SKM-1 treated with dmso at 0.1 percent for 144 hours (cell line): ENCODE measurements around the gene ERC2.

Source experiments
- DNase-seq: peaks from one replicate; lab custom pipeline; 2025; ENCODE audit not compliant: unreplicated experiment; lab: John Stamatoyannopoulos, UW

ERC2 gene

DNA sequence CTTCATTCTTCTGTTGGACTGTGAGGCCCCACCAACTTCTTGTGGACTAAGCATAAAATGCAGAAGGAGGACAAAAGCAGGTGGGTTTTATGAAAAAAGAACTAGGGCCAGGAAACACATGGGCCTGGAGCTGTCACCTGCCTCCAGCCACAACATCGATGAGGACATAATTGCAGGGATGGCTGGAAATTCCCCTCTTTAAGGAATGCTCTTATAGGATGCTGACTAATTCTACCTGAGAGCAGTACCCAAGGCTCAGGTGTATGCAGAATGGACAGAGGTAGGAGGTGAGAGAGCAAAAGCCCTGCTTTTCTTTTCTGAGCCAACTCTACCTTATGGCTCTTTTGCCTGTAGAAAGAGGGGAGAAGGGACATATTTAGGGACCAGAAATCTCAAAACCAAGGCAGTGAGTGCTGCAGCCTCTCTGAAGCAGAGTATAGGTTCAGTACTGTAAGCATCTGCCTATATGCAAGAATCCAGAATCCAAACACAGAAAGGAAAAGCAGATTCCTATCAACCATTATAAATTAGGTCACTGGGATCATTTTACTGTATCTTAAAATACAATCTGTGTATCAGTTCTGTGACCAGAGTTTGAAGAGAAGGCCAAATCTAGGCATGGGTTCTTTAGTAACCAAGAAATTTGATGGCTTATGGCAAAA, 775.8 kb downstream of the ERC2 start:
- DNase-seq, result no peak

DNA sequence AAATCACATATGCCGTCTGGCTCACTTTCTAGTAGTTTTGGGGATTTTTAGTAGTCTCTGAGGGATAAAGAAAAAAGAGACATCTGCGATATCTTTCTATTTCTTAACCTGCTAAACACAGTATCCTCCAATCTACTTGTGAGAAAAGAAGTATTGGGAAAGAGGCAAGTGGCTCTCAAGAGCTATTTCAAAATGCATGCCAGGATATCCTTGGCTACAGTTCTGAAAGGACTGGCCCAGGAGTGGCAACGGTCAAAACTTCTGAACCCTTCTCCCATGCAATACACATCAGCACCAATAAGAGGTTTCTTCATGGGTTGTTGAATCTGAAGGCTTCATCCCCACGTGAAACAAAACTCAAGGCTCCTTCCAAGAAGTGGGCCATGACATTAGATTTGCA, 777.1 kb downstream of the ERC2 start:
- DNase-seq, result peak; percentile 52

GRCh38 chr3:55690726-55691125, 777.5 kb downstream of the ERC2 start:
- DNase-seq, result peak; percentile 50

DNA sequence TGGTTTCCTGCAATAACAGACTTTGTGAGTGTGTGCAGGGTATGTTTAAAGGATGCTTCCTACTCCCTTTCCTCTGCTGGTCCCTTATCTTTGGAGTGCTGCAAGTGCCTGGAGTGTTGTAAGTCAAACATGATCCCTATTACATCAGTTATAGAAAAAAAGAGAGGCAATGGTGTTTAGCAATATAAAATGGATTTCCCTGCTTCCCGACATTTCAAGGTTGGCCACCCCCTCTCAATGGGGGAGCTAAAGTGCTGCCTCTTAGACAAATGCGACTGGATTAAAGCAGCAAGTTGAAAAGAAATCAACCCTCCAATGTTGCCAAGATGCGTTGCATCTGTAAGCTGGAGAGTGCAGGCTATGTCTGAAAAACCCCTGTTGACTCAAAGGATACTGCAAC, 778.1 kb downstream of the ERC2 start:
- no peak for DNase-seq

DNA sequence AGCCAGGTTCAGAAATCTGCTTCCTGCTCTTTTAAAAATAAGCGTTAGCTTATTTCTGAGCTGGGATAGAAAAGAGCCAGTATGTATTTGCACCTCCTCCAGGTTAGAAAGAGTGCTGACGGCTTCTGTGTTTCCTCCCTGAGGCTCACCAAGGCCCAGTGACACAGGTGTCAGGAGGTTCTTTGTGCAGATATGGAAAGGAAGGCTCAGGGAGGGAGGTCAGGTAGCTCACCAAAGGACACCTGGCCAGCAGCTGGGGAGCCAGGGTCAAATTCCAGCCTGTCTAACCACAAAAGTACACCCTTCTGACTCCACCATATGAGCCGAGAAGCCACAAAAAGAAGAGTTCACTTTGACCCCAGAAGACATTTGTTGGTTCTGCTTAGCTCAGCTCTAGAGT, 780.1 kb downstream of the ERC2 start:
- DNase-seq, result no peak

DNA sequence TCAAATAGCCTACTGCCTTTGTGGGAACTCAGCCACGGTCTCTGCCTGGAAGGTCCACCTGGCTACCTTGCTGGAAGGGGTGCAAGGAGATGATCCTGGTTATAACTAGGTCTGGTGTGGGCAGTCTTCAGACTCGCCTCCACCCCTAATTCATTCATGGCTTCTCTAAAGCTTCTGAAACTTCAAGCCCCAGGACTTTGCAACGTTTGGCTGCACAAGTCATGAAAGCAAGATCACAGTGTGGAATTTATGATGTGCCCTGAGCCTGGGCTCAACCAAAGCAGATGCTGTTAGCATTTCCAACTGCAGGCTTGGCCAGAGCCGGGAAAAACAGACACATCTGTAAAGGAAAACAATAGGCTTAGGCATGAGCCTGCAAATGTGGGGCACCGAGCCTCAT, 780.7 kb downstream of the ERC2 start:
- no peak for DNase-seq

GRCh38 chr3:55686426-55687254, 781.6 kb downstream of the ERC2 start:
- DNase-seq, result no peak

- no peak for DNase-seq
Observed at GRCh38 chr3:55683666-55684270, 784.5 kb downstream of the ERC2 start.

DNA sequence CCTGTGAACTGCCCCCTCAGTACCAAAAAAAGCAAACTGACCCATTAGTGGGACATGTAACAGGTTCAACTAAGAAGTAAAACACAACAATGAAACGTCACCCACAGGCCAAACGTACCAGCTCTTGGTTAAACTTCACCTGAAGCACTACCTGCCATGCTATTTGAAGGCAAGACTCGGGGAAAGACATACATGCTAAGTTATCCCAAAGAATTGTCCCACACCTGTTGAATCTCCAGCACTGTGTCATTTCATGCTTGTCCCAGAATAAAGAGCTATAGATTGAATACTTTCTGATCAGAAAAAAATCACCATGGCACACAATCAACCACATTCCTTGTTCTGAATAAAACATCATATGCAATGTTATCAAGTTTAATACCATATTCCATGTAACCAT, 785.8 kb downstream of the ERC2 start:
- DNase-seq, result no peak

DNA sequence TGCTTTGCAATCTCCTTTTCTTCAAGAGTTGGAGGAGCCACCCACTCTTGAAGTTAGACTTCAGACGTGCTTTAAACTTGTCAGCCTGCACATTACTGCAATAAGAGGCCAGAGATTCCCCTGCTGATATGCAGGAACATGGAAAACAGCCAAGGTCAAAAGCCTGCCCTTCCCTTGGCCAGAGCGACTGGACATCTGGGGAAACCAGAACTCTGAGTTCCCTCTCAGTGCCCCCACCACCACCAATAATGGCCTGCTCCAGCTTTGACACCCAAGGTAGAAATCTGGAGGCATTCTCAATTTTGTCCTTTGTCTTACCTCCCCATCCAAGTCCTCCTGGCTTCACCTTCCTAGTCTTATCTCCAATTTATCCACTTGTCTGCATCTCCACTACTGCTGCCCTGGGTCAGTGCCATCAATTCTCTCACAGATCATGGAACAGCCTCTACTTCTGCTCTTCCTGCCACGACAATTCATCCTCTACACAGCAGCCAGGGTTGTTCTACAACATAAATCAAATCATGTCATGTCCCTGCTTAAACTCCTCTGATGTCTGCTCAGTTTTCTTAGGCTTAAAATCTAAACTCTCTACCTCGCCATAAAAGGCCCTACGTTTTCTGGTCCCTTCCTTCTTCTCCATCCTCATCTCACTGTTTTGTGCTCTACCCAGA, 789.6 kb downstream of the ERC2 start:
- no peak for DNase-seq

DNA sequence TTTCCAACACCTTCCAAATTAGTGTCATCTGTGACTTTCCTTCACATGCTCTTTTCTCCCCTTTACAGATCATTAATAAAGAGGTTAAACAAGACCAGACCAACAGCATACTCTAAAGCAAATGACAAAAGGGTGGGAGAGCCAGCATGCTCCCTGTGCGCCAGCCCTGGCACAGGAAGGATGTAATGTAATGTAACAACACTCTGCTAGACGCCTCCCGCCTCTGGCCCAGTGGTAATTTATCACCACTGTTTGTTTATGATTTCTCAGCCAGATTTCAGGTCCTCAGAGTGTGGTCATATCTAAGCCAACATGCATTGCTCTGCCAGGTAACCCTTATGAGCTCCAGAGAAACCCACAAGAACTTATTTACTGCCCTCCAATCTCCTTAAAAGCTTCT, 791.6 kb downstream of the ERC2 start:
- DNase-seq, result no peak

GRCh38 chr3:55675478-55675877, 792.8 kb downstream of the ERC2 start:
- DNase-seq, result no peak

DNA sequence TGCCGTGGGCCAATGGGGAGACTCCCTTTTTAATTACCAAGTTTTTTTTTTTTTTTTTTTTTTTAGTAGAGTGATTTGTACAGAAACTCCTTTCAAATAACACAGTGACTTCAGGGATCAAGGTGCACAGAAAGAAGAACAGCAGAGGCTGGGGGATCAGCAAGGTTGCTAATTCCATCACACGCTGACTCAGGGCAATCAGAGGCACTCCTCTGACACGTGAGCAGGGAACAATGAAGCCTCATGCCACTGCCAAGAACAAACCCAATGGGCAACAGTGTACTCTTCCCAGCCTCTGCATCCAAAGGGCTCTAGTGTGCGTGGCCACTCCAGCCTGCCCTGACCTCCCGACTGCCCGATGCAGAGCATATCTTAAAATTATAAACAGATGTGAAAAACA, 794.5 kb downstream of the ERC2 start:
- no peak for DNase-seq

GRCh38 chr3:55669133-55669532, 799.1 kb downstream of the ERC2 start:
- no peak for DNase-seq

GRCh38 chr3:55668359-55668758, 799.9 kb downstream of the ERC2 start:
- no peak for DNase-seq

- DNase-seq, result no peak
Observed at GRCh38 chr3:55664387-55664786, 803.9 kb downstream of the ERC2 start.

DNA sequence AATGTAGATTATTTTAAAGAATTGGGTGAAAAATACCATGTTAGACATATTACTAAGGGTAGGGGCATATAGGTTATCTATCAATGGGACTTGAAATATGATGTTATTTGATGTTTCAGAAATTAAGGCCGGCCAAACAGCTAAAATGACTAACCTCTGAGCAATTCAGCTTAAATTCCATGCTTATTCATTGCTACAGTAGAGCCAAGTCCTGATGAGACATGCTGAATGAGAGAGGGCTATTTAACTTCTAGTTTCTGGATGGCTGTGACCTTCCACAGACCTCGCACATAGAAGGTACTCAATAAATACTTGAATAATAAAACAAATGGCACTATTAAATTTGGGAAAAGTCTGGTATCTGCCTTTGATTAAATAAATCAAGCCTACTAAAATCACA, 805.6 kb downstream of the ERC2 start:
- DNase-seq, result no peak

- no peak for DNase-seq
Observed at GRCh38 chr3:55661571-55661970, 806.7 kb downstream of the ERC2 start.

GRCh38 chr3:55661141-55661540, 807.1 kb downstream of the ERC2 start:
- no peak for DNase-seq

DNA sequence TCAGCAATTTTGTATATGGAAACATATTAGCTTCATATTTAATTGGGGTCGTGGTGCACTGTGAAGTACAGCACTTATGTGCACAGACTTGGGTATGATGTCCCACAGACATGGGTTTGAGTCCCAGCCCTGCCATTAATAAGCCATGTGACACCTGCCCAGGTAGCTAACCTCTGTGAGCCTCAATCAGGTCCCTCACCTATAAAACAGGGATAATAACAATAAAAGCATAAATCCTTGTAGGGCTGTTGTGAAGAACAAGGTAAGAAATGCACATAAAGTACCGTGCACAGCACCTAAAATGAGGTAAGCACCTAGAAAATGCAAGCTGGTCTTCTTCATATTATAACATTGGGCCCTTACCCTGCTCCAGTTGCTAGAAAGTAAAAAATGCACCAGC, 807.6 kb downstream of the ERC2 start:
- no peak for DNase-seq

DNA sequence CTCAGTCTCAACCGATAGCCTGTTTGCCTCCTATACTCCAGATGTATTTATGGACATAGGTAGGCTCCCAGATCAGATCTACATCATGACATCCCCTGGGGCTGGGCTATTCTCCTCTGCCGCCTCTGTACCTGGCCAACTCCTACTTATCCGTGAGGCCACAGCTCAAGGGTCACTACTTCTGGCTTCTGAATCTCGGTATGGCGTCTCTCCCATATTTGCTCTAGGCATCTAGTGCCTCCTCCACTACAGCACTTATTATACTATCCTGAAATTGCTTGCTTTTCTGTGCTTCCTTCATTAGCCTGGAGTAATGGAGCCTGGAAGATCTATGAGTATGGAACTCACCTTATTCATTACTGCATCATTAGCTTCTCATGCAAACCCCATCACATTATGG, 808.6 kb downstream of the ERC2 start:
- no peak for DNase-seq
